ENCODE results near the gene TEKT5.

The TEKT5 gene

GRCh38 chr16:10661737-10662136 lies 33.0 kb downstream of the TEKT5 start:
- H3K4me1 ChIP-seq (ENCODE audit: low read length): peaks cover 5% of the 10 kb centered on the region; the same call in 1 of the 2 replicates
- no peak overlapping the region for H3K4me2 ChIP-seq (ENCODE audit: low read depth, low read length)
- H3K27ac ChIP-seq (ENCODE audit: low read length): no peak overlapping the region
- no peaks in the 10 kb centered on the region for H4K20me1 ChIP-seq (ENCODE audit: insufficient read depth, low read length)
- no peak overlapping the region for H2AFZ ChIP-seq (ENCODE audit: low read length)
- no peak for DNase-seq
- no peaks in the 10 kb centered on the region for H3K9me2 ChIP-seq (replicated peaks; ENCODE audit: insufficient read depth, low read length)
- no peaks in the 10 kb centered on the region for H3K9me3 ChIP-seq (replicated peaks; ENCODE audit: insufficient read depth, low read length)
- H3K79me2 ChIP-seq (ENCODE audit: low read length): no peaks in the 10 kb centered on the region
- TF ChIP-seq CTCF (IDR thresholded peaks at IDR 0.05; ENCODE audit: low read length): no peak
- TF ChIP-seq EZH2phosphoT487 (IDR thresholded peaks at IDR 0.05; ENCODE audit: low read length): no peak
- TF ChIP-seq EZH2 (optimal IDR thresholded peaks at IDR 0.05; ENCODE audit: low read depth, low read length): no peak
- no peak overlapping the region for H3K9ac ChIP-seq (ENCODE audit: low read length)
- H3F3A ChIP-seq (ENCODE audit: insufficient read depth, low read length): no peaks in the 10 kb centered on the region
- no peak overlapping the region for H3K4me3 ChIP-seq (ENCODE audit: low read length)
- H3K36me3 ChIP-seq (replicated peaks; ENCODE audit: insufficient read depth, low read length): no peaks in the 10 kb centered on the region
- H3K27me3 ChIP-seq (replicated peaks; ENCODE audit: insufficient read depth, low read length): no peaks in the 10 kb centered on the region

GRCh38 chr16:10660950-10661635 lies 33.6 kb downstream of the TEKT5 start:
- no peaks in the 10 kb centered on the region for H3K27me3 ChIP-seq (replicated peaks; ENCODE audit: insufficient read depth, low read length)
- peaks cover 5% of the 10 kb centered on the region; the same call in 1 of the 2 replicates for H3K4me1 ChIP-seq (ENCODE audit: low read length)
- DNase-seq: no peak
- no peak overlapping the region for H2AFZ ChIP-seq (ENCODE audit: low read length)
- no peak overlapping the region for H3K9ac ChIP-seq (ENCODE audit: low read length)
- H3K79me2 ChIP-seq (ENCODE audit: low read length): no peaks in the 10 kb centered on the region
- no peak for TF ChIP-seq EZH2 (optimal IDR thresholded peaks at IDR 0.05; ENCODE audit: low read depth, low read length)
- H3K36me3 ChIP-seq (replicated peaks; ENCODE audit: insufficient read depth, low read length): no peaks in the 10 kb centered on the region
- no peaks in the 10 kb centered on the region for H3F3A ChIP-seq (ENCODE audit: insufficient read depth, low read length)
- H3K4me2 ChIP-seq (ENCODE audit: low read depth, low read length): no peak overlapping the region
- H3K27ac ChIP-seq (ENCODE audit: low read length): no peak overlapping the region
- no peaks in the 10 kb centered on the region for H4K20me1 ChIP-seq (ENCODE audit: insufficient read depth, low read length)
- H3K9me3 ChIP-seq (replicated peaks; ENCODE audit: insufficient read depth, low read length): no peaks in the 10 kb centered on the region
- H3K4me3 ChIP-seq (ENCODE audit: low read length): no peak overlapping the region
- no peaks in the 10 kb centered on the region for H3K9me2 ChIP-seq (replicated peaks; ENCODE audit: insufficient read depth, low read length)

- Histone ChIP-seq H3F3A (ENCODE audit: insufficient read depth, low read length) (no peaks in the 10 kb centered on the region), H3K9me3 (replicated peaks; ENCODE audit: insufficient read depth, low read length) (no peaks in the 10 kb centered on the region), H3K9ac (ENCODE audit: low read length) (no peak overlapping the region), H3K27ac (ENCODE audit: low read length) (no peak overlapping the region), H3K79me2 (ENCODE audit: low read length) (no peaks in the 10 kb centered on the region), H2AFZ (ENCODE audit: low read length) (no peak overlapping the region), H3K4me1 (ENCODE audit: low read length) (peaks cover 5% of the 10 kb centered on the region; the same call in 1 of the 2 replicates), H4K20me1 (ENCODE audit: insufficient read depth, low read length) (no peaks in the 10 kb centered on the region), H3K4me3 (ENCODE audit: low read length) (no peak overlapping the region), H3K4me2 (ENCODE audit: low read depth, low read length) (no peak overlapping the region), H3K27me3 (replicated peaks; ENCODE audit: insufficient read depth, low read length) (no peaks in the 10 kb centered on the region), H3K9me2 (replicated peaks; ENCODE audit: insufficient read depth, low read length) (no peaks in the 10 kb centered on the region), H3K36me3 (replicated peaks; ENCODE audit: insufficient read depth, low read length) (no peaks in the 10 kb centered on the region)
- no peak for DNase-seq
- TF ChIP-seq EZH2phosphoT487 (IDR thresholded peaks at IDR 0.05; ENCODE audit: low read length): no peak
- no peak for TF ChIP-seq CTCF (IDR thresholded peaks at IDR 0.05; ENCODE audit: low read length)
- TF ChIP-seq EZH2 (optimal IDR thresholded peaks at IDR 0.05; ENCODE audit: low read depth, low read length): no peak
Measured at GRCh38 chr16:10658943-10659342, 35.8 kb downstream of the TEKT5 start.

GRCh38 chr16:10657925-10658324 lies 36.8 kb downstream of the TEKT5 start:
- Histone ChIP-seq H3K27ac (ENCODE audit: low read length) (no peak overlapping the region), H3K9ac (ENCODE audit: low read length) (no peak overlapping the region), H3F3A (ENCODE audit: insufficient read depth, low read length) (no peaks in the 10 kb centered on the region), H3K9me3 (replicated peaks; ENCODE audit: insufficient read depth, low read length) (no peaks in the 10 kb centered on the region), H3K4me2 (ENCODE audit: low read depth, low read length) (no peak overlapping the region), H3K4me1 (ENCODE audit: low read length) (peaks cover 5% of the 10 kb centered on the region; the same call in 1 of the 2 replicates), H4K20me1 (ENCODE audit: insufficient read depth, low read length) (no peaks in the 10 kb centered on the region), H3K27me3 (replicated peaks; ENCODE audit: insufficient read depth, low read length) (no peaks in the 10 kb centered on the region), H3K4me3 (ENCODE audit: low read length) (no peak overlapping the region), H2AFZ (ENCODE audit: low read length) (no peak overlapping the region), H3K36me3 (replicated peaks; ENCODE audit: insufficient read depth, low read length) (no peaks in the 10 kb centered on the region), H3K9me2 (replicated peaks; ENCODE audit: insufficient read depth, low read length) (no peaks in the 10 kb centered on the region), H3K79me2 (ENCODE audit: low read length) (no peaks in the 10 kb centered on the region)
- no peak for TF ChIP-seq EZH2 (optimal IDR thresholded peaks at IDR 0.05; ENCODE audit: low read depth, low read length)
- TF ChIP-seq CTCF (IDR thresholded peaks at IDR 0.05; ENCODE audit: low read length): no peak
- no peak for DNase-seq
